Peyer's patch (tissue), 4 donors: Measurements from ENCODE around the gene CYB561. TPM values are rescaled to one million over a fixed set of nuclear protein-coding genes. Genes with fewer than 3 reads are reported as not detected.
"Not testable (repeated sequence)": the region's sequence is repeated elsewhere in the genome, so short reads cannot be mapped to it uniquely, and the experiment has no call there.

ENCODE experiments used
- DNase-seq, 3 donors: peaks; one replicate each; pipeline ENCODE4 v3.0.0-alpha.2; 2017 to 2019
- H3K27ac ChIP-seq, 4 donors: fragments of 200-600 bp; sonication (generic); one replicate each; pipeline ENCODE4 v1.5.1; 2016 to 2019
- H3K27me3 ChIP-seq, 2 donors: fragments of 200-600 bp; sonication (generic); one replicate each; pipeline ENCODE4 v1.5.1; 2019
- H3K36me3 ChIP-seq, 3 donors: fragments of 200-600 bp; sonication (generic); one replicate each; pipeline ENCODE4 v1.5.1; 2016 to 2019
- H3K4me1 ChIP-seq, 4 donors: fragments of 200-600 bp; sonication (generic); one replicate each; pipeline ENCODE4 v1.5.1; 2016 to 2019
- H3K4me3 ChIP-seq, 4 donors: fragments of 200-600 bp; sonication (generic); 1 replicate in 3 of 4; 2 replicates in 1 of 4; pipeline ENCODE4 v1.5.1; 2016 to 2019; ENCODE audit warnings: mild to moderate bottlenecking in 1 of 4
- H3K9me3 ChIP-seq, 4 donors: fragments of 200-600 bp; sonication (generic); one replicate each; pipeline ENCODE4 v1.5.1; 2016 to 2019; ENCODE audit warnings: mild to moderate bottlenecking in 1 of 4
- CTCF ChIP-seq, 6 experiments: fragments of 450-650 bp in 4 of 6; fragments of 200-600 bp in 2 of 6; sonication (generic) in 1 of 6; IDR thresholded peaks; one replicate each; pipeline ENCODE4 v1.5.1; 2017 to 2019; ENCODE audit warnings: antibody characterized with exemption in 6 of 6, mild to moderate bottlenecking in 3 of 6, moderate library complexity in 1 of 6
- POLR2A ChIP-seq, 2 donors: fragments of 450-650 bp; IDR thresholded peaks; one replicate each; pipeline ENCODE4 v1.5.1; 2017; ENCODE audit warnings: antibody characterized with exemption in 2 of 2, mild to moderate bottlenecking in 2 of 2, moderate library complexity in 2 of 2
- total RNA-seq, 4 donors: library from RNA; depleted of rRNA; stranded (reverse); fragments of >200 nt; gene quantifications; one replicate each; pipeline ENCODE4 v1.1.0, GENCODE V29; 2016

The CYB561 gene
- total RNA-seq, 4 donors from 2014 or later, result 42.9 to 161 (median 98.5) TPM

- no peak for DNase-seq
- H3K4me3 ChIP-seq, result no peak overlapping the region
Measured at GRCh38 chr17:63474586-63475460, 28.7 kb upstream of the CYB561 start.

GRCh38 chr17:63474174-63474573 is 28.1 kb upstream of the CYB561 start:
- Histone ChIP-seq H3K36me3 (no peaks in the 10 kb centered on the region), H3K4me3 (no peak overlapping the region), H3K27me3 (no peaks in the 10 kb centered on the region), H3K27ac (no peak overlapping the region), H3K9me3 (no peaks in the 10 kb centered on the region), H3K4me1 (peaks cover 0 to 15% (median 9%) of the 10 kb centered on the region in 4 donors)
- TF ChIP-seq POLR2A (IDR thresholded peaks at IDR 0.05), result no peak
- DNase-seq, result no peak

More at GRCh38 chr17:63474586-63475460, 28.7 kb upstream of the CYB561 start:
- H3K4me1 ChIP-seq, result peaks cover 0 to 22% (median 10%) of the 10 kb centered on the region in 4 donors
- TF ChIP-seq POLR2A (IDR thresholded peaks at IDR 0.05) (no peak), CTCF (IDR thresholded peaks at IDR 0.05) (no peak)
- H3K9me3 ChIP-seq, result no peaks in the 10 kb centered on the region
- no peaks in the 10 kb centered on the region for H3K27me3 ChIP-seq
- peaks cover 0 to 5% (median 0%) of the 10 kb centered on the region in 3 donors for H3K36me3 ChIP-seq
- H3K27ac ChIP-seq, result peak overlapping the region in 1 of 4 donors; percentile 97

- H3K27me3 ChIP-seq, H3K4me1 ChIP-seq, H3K9me3 ChIP-seq, H3K36me3 ChIP-seq, H3K4me3 ChIP-seq, DNase-seq, H3K27ac ChIP-seq: not testable (repeated sequence)
Measured at GRCh38 chr17:63468099-63468498, 22.0 kb upstream of the CYB561 start.

- TF ChIP-seq CTCF (IDR thresholded peaks at IDR 0.05) (no peak), POLR2A (IDR thresholded peaks at IDR 0.05) (no peak)
- Histone ChIP-seq H3K36me3 (no peaks in the 10 kb centered on the region), H3K27me3 (no peaks in the 10 kb centered on the region), H3K4me3 (no peak overlapping the region), H3K9me3 (no peaks in the 10 kb centered on the region), H3K4me1 (no peaks in the 10 kb centered on the region), H3K27ac (no peak overlapping the region)
- no peak for DNase-seq
Measured at GRCh38 chr17:63464691-63465236, 18.7 kb upstream of the CYB561 start.

- Histone ChIP-seq H3K27ac (no peak overlapping the region), H3K9me3 (no peaks in the 10 kb centered on the region), H3K4me3 (no peak overlapping the region), H3K36me3 (no peaks in the 10 kb centered on the region), H3K4me1 (no peaks in the 10 kb centered on the region), H3K27me3 (no peaks in the 10 kb centered on the region)
- DNase-seq, result no peak
- TF ChIP-seq POLR2A (IDR thresholded peaks at IDR 0.05), result no peak
- no peak for TF ChIP-seq CTCF (IDR thresholded peaks at IDR 0.05)
Measured at GRCh38 chr17:63463771-63464170, 17.7 kb upstream of the CYB561 start.

GRCh38 chr17:63460018-63460417 is 13.9 kb upstream of the CYB561 start:
- no peak for DNase-seq
- TF ChIP-seq POLR2A (IDR thresholded peaks at IDR 0.05) (no peak), CTCF (IDR thresholded peaks at IDR 0.05) (no peak)

More at GRCh38 chr17:63460018-63460417, 13.9 kb upstream of the CYB561 start:
- Histone ChIP-seq H3K9me3 (no peaks in the 10 kb centered on the region), H3K27ac (no peak overlapping the region), H3K27me3 (no peaks in the 10 kb centered on the region), H3K36me3 (no peaks in the 10 kb centered on the region), H3K4me3 (no peak overlapping the region), H3K4me1 (peaks cover 0 to 4% (median 1%) of the 10 kb centered on the region in 4 donors)
